Measurements from ENCODE around the gene TMTC2.

TMTC2 gene

DNA sequence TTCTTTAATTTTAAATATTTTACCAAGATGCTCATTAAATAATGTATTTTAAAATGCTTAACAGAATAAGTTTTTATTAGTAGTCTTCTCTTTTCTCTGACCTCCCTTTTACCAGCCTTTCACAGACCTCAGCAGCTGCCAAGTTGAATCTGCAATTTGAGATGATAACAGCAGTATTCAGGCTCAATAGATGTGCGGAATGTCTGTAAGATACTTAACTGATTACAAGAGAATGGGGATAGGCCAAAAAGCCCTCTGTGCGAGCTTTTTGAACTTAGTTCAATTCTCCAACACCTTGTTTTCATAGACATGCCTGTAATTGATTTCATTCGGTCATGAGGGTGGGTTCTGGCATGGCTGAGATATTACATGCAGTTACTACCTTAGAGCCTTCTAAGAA lies 277.2 kb downstream of the TMTC2 start:
- DNase-seq, result no peak

DNA sequence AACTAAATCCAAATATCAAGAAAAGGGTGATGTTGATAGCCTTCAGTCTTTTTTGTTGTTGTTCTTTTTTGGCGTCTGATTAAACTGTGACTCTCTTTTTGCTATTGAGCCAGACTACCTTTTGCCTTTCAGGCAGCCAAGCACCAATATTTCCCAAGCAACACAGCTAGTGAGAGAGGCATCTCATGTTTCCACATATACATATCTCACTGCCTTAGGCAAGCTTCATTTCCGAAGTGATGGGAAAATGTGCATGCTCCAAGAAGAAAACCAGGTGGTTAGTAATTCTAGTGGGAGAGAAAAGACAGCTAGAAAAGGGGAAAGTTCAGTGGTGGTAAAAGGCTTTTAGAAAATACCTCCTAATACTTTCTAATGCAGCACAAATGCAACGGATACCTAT lies 277.7 kb downstream of the TMTC2 start:
- DNase-seq, result peak; percentile 43 to 65

DNA sequence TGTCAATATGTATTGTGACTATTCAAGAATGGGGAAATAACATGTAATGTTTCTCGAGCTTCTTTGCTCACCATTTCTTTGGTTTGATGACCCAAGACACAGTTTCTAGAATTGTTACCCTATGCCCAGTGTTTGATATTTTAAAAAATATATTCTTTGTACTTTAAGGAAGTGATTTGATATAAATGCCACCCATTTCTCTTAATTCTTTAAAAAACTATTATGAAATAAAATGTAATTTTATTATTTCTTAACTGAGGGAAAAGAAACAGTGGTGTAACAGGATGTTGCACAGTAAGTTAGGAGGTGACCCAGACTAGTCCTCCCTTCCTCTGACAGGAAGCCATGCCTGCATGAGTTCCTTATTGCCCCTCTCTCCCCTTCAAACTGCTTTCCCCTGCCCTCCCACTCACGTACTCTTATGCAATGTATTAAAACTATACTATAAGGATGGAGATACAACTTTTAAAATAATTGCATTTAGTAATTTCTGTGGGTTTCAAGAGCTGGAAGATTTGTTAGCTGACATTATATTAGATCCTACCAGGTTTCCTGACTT lies 279.4 kb downstream of the TMTC2 start:
- DNase-seq, result no peak

DNA sequence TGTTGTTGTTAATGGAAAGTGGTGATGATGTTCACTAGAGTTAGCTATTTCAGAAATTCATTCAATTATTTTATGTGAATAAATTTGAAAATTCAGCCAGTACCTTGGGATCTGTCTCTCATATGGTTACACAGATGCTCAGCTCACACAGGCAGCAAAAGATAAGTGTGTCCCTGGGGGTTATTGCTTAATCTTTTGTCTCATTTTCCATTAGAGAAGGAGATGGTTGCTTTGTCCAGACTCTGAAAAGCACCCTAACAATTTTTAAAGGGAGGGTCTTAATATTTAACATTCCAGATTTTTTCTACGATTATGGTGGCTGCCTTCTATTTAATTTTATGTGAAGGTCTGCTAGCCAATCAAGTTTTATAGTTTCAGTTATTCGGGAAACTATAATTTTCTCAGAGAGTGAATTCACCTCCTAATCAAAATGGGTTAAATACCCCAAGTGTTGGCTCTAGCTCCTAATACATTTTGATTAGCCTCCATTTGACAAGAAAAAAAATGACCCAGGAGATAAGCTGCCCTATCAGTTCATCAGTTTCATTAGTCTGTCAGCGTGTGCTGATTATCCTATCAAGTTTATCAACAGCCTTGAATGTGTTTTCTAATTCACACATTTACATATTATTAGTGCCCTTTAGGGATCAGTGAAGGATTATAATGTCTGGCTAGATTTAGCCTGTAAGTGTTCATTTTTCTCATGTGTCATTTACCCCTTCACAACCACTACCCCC lies 282.1 kb downstream of the TMTC2 start:
- DNase-seq, result no peak

DNA sequence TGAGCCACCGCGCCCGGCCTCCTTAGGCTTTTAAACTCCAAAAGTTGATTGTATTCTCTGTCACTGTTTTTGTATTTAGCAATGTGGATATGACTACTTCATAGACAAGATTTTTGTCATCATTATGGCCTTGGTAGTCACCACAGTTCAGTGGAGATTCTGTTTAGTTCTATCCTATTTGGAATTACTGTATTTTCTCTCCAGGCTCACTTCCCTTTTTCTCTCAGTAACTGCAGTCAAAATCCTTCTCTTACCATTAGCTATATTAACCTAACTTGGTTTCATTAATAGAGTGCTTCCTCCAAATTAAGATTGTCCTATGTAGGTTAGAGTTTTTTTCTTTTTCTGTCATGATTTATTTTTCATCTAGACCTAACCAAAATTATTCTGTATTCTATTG lies 283.9 kb downstream of the TMTC2 start:
- DNase-seq, result no peak

DNA sequence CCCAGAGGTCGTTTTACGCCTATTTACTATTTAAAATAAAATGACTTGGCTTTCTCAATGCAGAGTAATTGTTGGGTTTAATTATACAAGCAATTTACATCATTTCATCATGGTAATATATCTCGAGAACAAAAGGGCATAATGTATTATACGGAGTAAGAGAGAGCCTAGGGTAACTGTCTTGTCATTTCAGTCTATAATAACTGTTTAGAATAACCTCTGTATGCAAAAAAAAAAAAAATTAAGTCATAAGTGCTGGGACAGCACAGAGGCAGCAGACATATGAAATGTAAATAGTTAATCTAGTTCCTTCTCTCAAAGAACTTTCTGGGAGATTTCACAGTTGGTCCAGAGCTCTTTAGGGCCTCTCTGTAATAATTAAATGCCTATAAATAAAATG lies 284.9 kb downstream of the TMTC2 start:
- DNase-seq, result peak; percentile 41 to 56

DNA sequence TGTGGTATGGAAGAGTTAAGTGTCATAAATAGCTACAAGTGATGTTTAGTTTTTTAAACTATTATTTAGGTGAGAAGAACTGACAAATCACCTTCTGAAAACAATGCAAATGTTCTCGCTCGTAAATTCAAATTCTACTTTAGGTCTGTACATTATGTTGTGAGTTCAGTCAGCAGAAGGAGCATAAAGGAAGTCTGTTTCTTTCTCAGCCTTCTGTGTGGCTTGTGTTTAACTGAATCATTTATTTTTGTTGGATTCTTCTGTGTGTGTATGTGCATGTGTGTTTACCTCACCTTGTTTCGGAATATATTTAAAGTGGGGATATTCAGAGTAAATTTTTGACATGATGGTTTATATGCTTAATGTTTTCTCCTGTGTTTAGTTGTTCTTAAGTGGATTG lies 285.9 kb downstream of the TMTC2 start:
- peak; percentile 80 to 85 for DNase-seq

DNA sequence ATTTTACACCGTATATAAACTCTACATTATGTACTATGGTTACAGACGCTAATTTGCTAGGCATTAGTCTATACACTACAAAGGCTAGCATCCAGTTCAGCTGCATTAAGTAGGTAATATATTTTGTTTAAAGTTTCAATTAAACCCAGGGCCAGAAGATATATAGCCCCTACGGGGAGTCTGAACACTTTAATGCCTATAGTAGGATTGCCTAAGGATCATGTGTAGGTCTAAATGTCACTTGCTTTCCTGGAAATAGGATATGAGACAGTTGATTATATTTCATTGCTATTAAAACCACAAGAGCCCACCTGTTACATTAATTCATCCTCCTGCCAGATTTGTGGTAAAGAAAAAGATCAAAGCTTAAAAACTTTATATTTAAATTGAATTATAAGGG lies 286.9 kb downstream of the TMTC2 start:
- DNase-seq, result no peak

DNA sequence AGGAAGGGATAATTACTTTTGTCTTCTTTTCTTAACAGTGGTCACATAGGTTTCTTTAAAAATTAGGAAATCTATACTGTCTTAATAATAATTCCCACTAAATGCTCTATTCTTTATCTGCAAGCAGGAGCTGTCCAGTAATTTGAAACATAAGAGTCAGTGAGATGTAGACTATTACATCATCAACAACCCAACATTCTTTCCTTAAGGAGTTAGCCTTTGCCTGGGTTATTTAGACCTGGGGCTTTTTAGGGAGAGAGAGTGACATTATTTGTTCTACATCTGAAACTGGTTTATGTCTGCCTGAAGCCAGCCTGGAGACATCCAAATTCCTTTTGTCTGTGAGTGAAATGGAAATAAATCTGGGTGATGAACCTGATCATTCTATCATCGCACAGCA lies 294.4 kb downstream of the TMTC2 start:
- no peak for DNase-seq

DNA sequence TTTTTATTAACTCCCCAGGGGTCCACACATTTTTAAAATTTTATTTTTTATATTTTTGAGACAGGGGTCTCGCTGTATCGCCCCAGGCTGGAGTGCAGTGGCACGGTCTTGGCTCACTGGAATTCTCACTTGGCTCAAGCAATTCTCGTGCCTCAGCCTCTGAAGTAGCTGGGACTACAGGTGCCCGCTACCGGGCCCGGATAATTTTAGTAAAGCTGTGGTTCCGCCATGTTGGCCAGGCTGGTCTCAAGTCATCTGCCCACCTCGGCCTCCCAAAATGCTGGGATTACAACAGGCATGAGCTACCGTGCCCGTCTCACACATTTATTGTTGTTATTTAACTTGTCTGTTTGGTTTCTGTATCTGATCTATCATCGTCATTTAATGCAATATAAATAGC lies 307.4 kb downstream of the TMTC2 start:
- no peak for DNase-seq

DNA sequence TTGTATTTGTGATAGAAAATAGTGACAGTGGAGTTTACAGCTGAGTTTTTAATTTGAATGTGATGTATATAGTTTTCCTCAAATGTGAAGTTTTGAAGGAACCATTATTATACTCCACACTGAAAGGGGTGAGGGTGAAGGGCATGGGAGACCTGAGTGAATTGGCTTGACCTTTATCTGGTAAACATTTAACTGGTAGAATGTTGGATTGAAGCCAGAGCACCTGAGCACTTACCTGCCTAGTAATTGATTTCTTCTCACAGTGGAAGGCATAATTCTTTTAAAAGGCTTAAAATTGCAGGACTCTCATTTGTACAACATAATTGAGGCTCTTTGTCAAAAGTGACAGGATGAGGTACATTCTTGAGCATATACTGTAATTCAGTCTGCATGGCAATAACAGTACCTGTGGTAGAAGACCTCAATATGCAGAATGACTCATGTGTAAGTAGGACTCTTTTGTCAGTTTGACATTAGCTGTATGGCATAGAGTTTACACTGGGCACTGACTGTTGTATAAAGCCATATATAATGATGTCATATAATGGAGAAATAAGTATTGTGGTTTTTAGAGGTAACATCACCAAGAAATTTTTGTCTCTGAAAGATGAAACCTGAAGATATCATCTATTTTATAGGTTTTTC lies 309.6 kb downstream of the TMTC2 start:
- no peak for DNase-seq

DNA sequence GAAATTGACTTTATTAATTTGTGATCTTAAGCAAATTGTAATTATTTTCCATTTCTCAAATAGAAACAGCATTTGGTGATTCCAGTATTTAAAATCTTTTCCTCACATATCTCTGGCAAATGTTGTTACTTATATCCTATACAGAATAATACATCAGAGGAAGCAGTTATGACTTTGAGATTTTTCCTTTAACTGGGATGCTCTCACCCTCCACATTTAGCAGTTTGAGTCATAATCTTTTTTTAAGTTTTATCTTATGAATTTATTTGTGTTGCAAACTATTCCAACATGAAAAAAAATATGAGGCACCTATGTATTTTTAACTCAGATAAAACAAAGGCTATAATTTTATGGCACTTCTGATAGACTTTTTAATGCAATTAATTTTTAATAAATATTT lies 311.8 kb downstream of the TMTC2 start:
- no peak for DNase-seq

DNA sequence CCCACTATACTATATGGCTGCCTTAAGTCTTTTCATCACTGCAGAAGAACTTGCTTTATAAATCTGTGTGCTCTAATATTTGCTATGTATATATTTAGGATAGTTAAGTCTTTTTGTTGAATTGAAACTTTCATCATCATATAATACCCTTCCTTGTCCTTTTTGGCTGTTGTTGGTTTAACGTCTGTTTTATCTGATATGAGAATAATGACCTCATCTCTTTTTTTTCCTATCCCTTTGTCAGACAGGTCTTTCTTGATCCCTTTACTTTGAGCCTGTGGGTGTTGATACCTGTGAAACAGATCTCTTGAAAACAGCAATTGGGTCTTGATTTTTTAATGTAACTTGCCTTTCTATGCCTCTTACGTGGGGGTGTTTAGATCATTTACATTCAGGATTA lies 316.3 kb downstream of the TMTC2 start:
- no peak for DNase-seq

DNA sequence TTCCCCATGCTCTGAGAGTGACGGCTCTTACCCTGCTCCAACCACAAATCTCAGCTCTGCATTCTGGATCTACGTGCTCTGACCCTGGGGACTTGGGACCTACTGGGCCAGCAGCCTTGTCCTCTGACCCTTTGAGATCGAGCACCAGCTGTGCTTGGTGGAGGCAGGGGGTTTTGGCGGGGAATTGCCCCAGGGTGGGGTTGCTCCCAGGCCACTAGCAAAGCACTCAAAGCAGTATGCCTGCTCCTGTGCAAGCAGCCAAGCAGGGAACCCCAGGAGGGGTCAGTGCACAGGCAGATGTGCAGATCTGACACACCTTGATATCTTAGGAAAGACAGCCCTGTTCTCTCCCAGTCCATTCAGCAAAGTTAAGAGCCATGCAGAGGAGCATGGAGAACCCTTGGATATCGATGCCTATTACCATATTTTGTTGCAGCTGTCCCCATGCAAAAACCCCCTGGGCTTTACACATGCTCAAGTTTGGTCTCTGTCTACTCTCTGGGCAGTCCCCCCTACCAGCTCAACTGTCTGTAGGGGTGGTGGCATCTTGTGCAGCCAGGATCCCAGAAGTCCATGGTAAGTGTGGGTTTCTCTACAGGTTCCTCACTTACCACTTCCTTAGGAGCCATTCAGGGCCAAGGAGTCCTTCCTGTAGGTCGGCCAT lies 319.0 kb downstream of the TMTC2 start:
- DNase-seq, result peak in 1 of 2 experiments; percentile 3

DNA sequence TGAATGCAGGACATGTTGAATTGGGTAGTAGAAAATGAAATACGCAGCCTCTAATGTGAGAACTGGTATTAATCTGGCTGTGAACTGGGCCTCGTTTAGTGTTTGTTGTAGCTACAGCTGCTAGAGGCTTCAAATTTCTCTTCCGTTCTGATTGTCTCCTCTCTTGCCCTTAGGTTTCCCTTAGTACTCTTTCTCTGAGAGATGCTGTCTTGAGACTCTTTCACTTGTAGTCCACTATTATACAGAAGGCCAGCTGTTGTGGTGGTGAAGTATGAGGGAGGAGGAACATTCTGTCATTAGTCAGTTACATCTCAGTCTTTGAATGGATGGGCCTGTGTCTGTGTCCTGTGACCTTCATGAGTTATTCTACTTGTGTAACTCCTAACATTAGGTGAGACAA lies 322.0 kb downstream of the TMTC2 start:
- DNase-seq, result no peak

DNA sequence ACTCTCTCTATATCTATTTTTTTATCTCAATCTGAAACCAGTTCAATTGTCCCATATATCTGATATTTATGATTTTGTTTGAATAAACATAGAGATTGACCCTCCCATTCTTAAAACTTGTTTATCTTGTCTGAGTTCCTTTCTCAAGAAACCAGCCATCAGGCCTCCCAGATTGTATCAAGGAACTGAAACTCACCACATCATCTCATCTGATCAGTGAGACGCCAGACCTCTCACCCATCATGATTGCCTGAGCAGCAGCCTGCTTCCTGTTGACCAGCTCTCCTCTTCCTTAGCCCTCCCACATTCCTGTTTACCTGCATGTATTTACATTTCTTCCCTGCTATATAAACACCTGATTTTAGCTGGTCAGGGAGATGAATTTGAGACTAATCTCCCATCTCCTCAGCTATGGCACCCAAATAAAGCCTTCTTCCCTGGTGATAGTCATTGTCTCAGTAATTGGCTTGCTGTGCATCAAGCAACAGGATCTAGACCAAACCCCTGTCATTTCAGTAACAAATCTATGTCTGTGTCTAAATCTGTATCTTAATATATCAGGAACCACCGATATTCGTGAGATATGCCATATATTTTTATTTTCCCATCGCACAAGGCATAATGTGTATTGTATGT lies 323.6 kb downstream of the TMTC2 start:
- no peak for DNase-seq

DNA sequence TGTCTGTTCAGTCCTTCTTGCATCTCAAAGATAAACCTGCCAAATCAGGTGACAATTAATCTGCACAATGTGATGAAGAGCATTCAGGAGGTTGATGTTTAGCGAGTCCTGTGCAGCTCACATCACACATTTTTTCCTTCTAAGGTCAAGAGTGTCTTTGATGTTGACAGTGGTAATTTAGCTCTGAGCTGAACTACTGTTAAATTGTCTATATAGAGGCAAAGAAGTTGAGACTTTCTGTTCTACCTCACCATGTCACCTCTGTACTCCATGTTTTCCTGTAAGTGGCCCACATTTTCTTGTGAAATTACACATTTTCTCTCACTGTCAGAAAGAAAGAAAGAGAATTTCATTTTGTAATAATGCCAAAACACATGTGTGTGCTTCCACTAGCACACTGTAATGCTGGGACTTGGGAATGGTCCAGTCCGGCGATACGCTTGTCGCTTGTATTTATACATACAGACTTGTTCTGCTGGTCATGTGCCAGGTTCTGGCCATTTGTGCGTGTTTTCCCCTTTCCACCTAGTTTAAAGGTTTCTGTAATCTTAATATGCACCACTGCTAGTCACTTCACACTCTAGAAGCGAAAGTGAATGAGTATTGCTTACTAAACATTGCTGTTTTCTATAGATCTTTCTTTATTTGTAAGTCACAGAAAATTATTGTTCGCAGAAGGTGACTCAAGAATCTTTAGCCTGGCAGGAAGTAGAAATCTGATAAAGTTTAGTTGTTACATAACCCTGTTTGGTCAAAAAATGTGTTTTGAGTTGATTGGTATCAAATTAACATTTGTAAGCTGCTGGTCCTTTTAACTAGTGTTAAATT lies 328.9 kb downstream of the TMTC2 start:
- DNase-seq, result no peak

DNA sequence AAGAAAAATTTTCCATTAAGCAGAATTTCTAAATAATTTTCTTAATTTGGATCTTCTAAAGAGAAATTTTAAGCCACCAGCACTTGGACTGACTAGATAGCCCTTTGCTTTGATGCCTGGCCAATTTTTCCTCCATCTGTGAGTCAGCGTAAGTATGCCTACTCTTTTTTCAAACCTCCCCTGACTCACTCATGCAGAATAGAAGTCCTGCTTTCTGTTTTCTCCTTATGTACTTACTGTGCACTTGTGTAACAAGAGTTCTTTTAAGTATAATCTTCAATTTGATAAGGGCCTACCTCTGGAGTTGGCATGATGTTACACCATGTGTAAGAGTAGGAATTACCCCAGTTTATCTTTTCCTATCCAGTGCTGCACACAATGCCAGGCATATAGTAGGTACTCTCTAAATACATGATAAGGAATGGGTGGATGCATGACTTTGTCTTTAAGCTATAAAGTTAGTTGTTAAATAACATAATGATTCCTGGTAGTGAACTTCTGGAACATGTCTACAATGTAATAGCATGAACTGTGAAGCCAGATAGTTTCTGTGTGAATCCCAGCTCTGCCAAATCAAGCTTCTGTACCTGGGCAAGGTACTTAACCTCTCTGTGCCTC lies 329.6 kb downstream of the TMTC2 start:
- DNase-seq, result no peak

DNA sequence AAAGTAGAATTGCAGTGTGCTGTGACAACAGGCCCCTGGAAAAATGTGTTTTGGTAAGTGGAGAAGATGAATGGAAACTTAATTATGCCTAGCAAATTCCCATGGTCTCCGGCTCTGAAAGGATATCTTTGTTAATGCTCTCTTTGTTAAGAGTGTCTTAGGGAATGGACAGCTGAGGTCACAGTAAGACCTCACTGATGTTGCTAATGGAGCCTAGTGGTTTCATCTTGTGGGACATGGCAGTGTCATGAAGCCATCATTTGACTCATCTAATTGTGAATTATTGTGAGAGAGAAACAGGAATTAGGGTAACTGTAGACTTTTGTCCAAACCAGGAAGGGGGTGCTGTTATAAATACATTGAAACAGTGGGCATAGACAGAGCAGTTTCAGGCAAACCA lies 330.3 kb downstream of the TMTC2 start:
- no peak for DNase-seq

DNA sequence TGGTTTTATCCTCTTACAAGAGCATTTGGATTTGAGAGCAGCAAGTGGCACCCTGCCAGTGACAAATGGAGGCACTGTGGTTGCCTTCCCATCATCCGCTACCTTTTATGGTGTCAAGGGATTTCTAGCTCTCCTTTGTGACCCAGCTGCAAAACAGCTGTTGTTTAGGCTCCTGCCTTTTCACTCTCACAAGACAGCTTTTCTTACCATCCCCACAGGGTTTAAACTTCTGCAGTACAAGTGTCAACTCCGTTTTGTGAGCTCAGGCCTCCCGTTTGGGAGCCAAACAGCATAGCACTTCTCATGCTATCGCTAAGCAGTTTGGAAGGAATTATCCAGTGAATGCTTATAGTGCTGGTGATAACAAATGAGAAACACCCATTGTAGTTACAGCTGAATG lies 331.4 kb downstream of the TMTC2 start:
- DNase-seq, result no peak

DNA sequence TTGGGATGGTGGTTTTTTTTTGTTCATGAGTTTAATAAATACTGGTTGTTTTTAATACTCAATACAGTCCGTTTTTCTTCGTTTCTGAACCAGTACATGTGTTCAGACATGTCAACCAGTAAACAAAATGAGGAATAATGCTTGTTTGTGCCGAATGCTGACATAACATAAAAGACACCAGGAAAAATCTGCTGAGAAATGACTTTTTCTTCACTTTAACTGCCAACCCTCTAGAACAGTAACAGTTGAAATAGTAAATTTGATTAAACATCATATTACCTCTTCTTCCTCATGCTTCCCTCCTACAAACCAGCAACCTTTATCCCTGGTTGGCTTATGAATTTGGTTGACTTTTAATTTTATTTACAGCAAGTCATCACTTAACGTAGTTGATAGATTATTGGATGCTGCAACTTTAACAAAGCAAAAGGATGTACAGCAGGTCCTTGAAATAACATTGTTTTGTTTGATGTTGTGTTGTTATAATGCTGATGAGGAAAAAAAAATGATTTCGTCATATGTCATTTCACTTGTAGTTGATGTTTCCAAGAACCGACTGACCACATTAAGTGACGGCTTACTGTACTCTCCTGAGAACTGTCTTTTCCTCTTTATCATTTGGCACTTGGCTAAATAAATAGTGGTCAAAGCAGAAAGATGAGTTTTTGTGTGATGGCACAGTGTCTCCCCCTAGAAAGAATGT lies 340.5 kb downstream of the TMTC2 start:
- DNase-seq, result no peak

DNA sequence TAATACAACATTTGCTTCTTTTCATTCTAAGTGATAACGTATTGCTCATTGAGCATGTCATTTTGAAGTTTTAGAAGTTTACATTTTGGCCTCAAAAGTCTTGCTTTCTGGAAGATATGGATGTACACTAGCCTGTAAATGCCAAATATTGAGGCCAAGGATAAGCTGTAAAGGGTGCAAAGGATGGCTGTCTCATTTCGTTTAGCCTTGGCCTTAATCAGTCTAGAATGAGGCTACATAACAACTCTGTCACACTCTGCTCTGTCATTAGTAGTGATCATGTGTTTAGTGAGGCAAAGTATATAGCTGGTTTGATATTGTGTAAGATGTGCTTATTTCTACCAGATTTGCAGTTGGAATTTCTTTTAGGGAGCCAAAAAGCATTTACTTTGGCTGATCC lies 344.5 kb downstream of the TMTC2 start:
- no peak for DNase-seq

Data from NCI-H526 (cell line).